Ascending aorta (tissue), 2 donors: ENCODE measurements around the gene SOD3. TPM values are rescaled to one million over a fixed set of nuclear protein-coding genes. Genes with fewer than 3 reads are reported as not detected.

Experiments
- DNase-seq, 2 donors: peaks; one replicate each; pipeline ENCODE4 v3.0.0-alpha.2; 2019; ENCODE audit warnings: low spot score in 2 of 2
- H3K27ac ChIP-seq, 2 donors: fragments of 200-600 bp; sonication (generic); one replicate each; pipeline ENCODE4 v1.5.1; 2016 to 2017; ENCODE audit warnings: mild to moderate bottlenecking in 1 of 2
- H3K27me3 ChIP-seq: fragments of 200-600 bp; sonication (generic); one replicate; pipeline ENCODE4 v1.5.1; 2017
- H3K36me3 ChIP-seq, 2 donors: fragments of 200-600 bp; sonication (generic); one replicate each; pipeline ENCODE4 v1.5.1; 2016
- H3K4me1 ChIP-seq, 2 donors: fragments of 200-600 bp; sonication (generic); one replicate each; pipeline ENCODE4 v1.5.1; 2016 to 2017; ENCODE audit warnings: mild to moderate bottlenecking in 1 of 2
- H3K4me3 ChIP-seq, 2 donors: fragments of 200-600 bp; sonication (generic); one replicate each; pipeline ENCODE4 v1.5.1; 2016 to 2017; ENCODE audit warnings: mild to moderate bottlenecking in 1 of 2
- H3K9me3 ChIP-seq, 2 donors: fragments of 200-600 bp; sonication (generic); one replicate each; pipeline ENCODE4 v1.5.1; 2016
- intact Hi-C: fragments of 100-400 bp; cut with DNase I; formaldehyde crosslinking; loops from one replicate; pipeline ENCODE4 v1.15.1; 2023
- total RNA-seq: library from RNA; depleted of rRNA; stranded (reverse); fragments of >200 nt; gene quantifications from one replicate; pipeline ENCODE4 v1.1.0, GENCODE V29; 2016
- TF ChIP-seq, protein P1 (sequence below), 3 experiments: fragments of 200-600 bp in 2 of 3; fragments of 450-650 bp in 1 of 3; sonication (generic) in 2 of 3; IDR thresholded peaks; one replicate each; pipeline ENCODE4 v1.5.1; 2016 to 2019; ENCODE audit warnings: antibody characterized with exemption in 3 of 3, mild to moderate bottlenecking in 1 of 3, moderate library complexity in 1 of 3

SOD3 gene
- total RNA-seq, 1 donor from 2014 or later = 893 TPM

DNA sequence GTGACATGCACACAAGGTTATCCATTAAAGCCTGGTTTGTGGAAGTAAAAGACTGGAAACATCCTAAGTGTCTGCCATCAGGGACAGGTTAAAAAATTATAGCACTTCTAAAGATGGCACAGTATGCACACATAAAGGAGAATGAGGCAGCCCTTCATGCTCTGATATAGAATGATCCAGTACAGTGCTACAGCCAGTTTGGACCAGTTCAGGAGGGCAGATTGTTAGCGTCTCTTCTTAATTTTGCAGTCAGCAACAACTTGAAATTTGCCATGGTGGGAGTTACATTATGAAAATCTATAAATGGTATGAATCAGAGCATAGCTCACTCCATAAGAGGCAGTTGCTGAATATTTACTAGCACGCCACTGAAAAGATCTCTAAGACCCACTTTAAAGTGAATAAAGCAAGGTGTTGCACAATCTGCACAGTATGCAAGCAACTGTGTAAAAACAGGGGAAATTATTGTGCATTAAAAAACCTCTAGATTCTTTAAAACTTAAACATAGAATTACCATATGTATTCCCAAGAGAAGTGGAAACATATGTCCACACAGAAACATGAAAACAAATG, 20.3 kb upstream of the SOD3 start:
- Histone ChIP-seq H3K9me3 (no peaks in the 10 kb centered on the region), H3K4me1 (peaks cover 3 to 25% of the 10 kb centered on the region in 2 donors), H3K27ac (no peak overlapping the region), H3K36me3 (no peaks in the 10 kb centered on the region), H3K27me3 (no peaks in the 10 kb centered on the region), H3K4me3 (no peak overlapping the region)
- no peak for DNase-seq
- intact Hi-C loops = loop anchor here (10.0 kb wide), 1 partner anchor 1240 kb away; no protein-coding TSS in a partner anchor
- TF ChIP-seq, protein P1, sequence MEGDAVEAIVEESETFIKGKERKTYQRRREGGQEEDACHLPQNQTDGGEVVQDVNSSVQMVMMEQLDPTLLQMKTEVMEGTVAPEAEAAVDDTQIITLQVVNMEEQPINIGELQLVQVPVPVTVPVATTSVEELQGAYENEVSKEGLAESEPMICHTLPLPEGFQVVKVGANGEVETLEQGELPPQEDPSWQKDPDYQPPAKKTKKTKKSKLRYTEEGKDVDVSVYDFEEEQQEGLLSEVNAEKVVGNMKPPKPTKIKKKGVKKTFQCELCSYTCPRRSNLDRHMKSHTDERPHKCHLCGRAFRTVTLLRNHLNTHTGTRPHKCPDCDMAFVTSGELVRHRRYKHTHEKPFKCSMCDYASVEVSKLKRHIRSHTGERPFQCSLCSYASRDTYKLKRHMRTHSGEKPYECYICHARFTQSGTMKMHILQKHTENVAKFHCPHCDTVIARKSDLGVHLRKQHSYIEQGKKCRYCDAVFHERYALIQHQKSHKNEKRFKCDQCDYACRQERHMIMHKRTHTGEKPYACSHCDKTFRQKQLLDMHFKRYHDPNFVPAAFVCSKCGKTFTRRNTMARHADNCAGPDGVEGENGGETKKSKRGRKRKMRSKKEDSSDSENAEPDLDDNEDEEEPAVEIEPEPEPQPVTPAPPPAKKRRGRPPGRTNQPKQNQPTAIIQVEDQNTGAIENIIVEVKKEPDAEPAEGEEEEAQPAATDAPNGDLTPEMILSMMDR (IDR thresholded peaks at IDR 0.05) = no peak

DNA sequence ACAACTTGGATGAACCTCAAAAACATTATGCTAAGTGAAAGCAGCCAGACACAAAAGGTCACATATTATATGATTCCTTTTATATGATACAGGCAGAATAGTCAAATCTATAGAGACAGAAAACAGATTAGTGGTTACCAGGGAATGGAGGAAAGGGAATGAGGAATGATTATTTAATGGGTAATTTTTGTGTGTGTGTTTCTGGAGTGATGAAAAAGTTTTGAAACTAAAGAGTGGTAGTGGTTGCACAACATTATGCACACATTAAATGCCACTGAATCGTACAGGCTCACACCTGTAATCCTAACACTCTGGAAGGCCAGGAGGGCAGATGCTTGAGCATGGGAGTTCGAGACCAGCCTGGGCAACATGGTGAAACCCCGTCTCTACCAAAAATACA, 19.6 kb upstream of the SOD3 start:
- DNase-seq = no peak
- no peak overlapping the region for H3K27ac ChIP-seq
- no peaks in the 10 kb centered on the region for H3K9me3 ChIP-seq
- intact Hi-C loops = loop anchor here (10.0 kb wide), 1 partner anchor 1239 kb away; no protein-coding TSS in a partner anchor
- no peaks in the 10 kb centered on the region for H3K36me3 ChIP-seq
- no peaks in the 10 kb centered on the region for H3K27me3 ChIP-seq
- TF ChIP-seq, protein P1 (IDR thresholded peaks at IDR 0.05) = no peak
- H3K4me3 ChIP-seq = no peak overlapping the region
- H3K4me1 ChIP-seq = peaks cover 3 to 31% of the 10 kb centered on the region in 2 donors

DNA sequence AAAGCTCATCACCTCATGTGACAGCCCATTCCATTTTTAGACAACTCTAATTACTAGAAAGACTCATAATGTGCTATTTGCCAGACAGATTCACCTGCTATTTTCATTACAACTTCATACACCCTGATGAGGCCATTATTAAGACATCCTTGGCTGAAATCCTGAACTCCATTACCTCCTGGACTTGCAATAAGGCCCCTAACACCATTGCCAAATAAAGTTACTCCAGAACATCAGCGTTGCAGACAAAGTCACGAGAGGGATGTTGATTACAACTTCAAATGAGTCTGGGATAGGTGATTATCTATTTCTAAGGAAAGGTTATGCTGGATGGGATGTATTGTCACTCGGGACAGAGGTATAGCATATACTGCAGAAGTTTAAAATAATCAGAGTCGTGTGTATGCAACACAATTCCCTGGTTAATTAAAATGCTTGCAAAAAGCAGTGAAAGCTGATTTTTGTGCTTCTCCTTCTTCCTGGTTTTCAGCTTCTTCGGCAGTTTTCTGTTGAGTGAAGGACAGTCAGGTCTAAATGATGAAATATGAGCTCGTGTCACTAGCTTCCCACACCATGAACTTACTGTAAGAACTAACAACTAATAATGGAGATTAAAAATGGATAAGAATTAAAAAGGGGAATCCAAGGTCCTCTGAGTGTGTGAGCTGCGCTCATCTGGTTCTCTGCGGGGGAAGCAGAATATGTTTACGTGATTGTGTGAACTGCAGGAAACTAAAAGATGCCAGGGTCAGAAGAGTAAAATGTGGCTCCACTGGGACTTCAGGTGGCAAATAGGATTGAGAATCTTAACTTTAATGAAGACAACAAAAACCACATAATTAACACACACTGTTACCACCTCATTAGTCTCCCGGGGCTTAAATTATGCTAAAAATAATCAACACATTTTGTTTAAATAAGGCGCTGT, 17.6 kb upstream of the SOD3 start:
- DNase-seq = no peak
- no peaks in the 10 kb centered on the region for H3K36me3 ChIP-seq
- H3K27me3 ChIP-seq = no peaks in the 10 kb centered on the region
- no peak overlapping the region for H3K4me3 ChIP-seq
- TF ChIP-seq, protein P1 (IDR thresholded peaks at IDR 0.05) = no peak
- peak overlapping the region; percentile 77 to 88 for H3K27ac ChIP-seq
- no peaks in the 10 kb centered on the region for H3K9me3 ChIP-seq
- H3K4me1 ChIP-seq = peaks cover 9 to 48% of the 10 kb centered on the region in 2 donors
- intact Hi-C loops = loop anchor here (2.0 to 10.0 kb wide), 3 partner anchors 17 to 1237 kb away; partner anchors contain the start of genes DHX15 and SOD3

DNA sequence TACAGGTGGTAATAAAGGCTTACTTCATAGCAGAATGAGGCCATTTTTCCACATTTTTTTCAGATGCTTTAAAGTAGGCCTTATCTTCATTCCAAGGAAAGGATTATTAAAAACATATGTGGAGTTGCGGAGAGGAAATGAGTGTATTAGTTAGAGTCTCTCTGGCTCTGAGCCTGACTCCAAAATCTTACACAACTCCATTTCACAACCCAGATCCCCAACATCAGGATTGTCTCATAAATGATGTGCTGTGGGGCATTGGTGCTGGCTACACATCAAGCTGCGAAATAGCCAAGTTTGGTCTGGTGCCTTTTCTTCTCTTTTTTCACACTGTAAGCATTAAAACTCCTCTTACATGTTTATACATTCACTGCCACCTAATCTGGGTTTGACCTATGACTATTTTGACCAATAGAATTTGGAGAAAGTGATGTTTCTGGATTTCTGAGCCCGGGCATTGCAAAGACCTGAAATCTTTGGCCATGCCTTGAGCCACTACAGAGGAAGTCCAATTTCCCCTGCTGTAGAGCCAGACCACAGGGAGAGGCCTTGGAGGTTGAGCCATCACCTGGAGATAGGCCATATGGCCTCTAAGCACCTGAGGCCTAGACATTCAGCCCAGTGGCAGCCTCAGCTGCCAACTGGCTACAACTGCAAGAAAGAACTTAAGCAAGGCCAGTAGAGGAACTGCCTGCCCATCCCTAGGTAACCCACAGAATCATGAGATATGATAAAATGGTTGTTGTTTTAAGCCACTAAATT, 16.7 kb upstream of the SOD3 start:
- Histone ChIP-seq H3K4me1 (peaks cover 9 to 53% of the 10 kb centered on the region in 2 donors), H3K4me3 (no peak overlapping the region), H3K27me3 (no peaks in the 10 kb centered on the region), H3K9me3 (no peaks in the 10 kb centered on the region), H3K36me3 (no peaks in the 10 kb centered on the region), H3K27ac (peak overlapping the region; percentile 77 to 88)
- TF ChIP-seq, protein P1 (IDR thresholded peaks at IDR 0.05) = no peak
- intact Hi-C loops = loop anchor here (2.0 to 10.0 kb wide), 3 partner anchors 16 to 1236 kb away; partner anchors contain the start of genes DHX15 and SOD3
- DNase-seq = peak in 1 of 2 donors; percentile 92

DNA sequence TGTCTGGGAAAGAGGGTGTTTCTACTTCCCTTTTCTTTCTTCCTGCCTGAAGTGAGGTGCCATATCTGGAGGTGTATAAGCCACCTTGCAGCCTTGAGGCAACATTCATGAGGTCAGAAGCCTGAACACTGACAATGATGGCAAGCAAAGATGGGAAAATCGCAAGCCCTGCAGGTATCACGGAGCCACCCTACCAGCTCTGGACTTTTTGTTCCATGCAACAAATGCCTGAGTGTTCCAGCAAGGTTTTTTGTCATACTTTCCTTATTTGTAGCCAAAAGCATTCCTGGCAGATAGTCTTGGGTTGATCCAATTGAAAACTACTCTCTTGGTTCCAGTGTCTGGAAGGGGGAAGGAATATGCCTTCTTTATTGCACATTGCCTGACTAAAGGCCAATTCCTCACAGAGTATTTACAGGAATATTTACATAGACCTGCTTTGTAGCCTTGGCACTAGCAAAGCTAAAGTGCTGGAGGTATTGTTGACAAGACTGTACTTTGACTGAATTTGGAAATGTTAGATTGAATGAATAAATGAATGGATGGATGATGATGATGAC, 14.4 kb upstream of the SOD3 start:
- intact Hi-C loops = loop anchor here (5.0 kb wide), 3 partner anchors 71 to 281 kb away; partner anchors contain the start of gene CCDC149
- Histone ChIP-seq H3K27ac (peak overlapping the region; percentile 88 to 89), H3K36me3 (no peaks in the 10 kb centered on the region), H3K27me3 (no peaks in the 10 kb centered on the region), H3K4me1 (peaks cover 9 to 53% of the 10 kb centered on the region in 2 donors), H3K9me3 (no peaks in the 10 kb centered on the region), H3K4me3 (no peak overlapping the region)
- no peak for DNase-seq
- TF ChIP-seq, protein P1 (IDR thresholded peaks at IDR 0.05) = no peak
